NOMO-1 treated with DMSO at 0.1 percent for 48 hours (cell line): ENCODE measurements around the gene ATP5MG.

Experiments
- DNase-seq: peaks from one replicate; lab custom pipeline; 2025; ENCODE audit not compliant: unreplicated experiment; lab: John Stamatoyannopoulos, UW

The ATP5MG gene

GRCh38 chr11:118441770-118442275 is 40.4 kb downstream of the ATP5MG start:
- no peak for DNase-seq

- DNase-seq: no peak
These were observed 40.9 kb downstream of the ATP5MG start for GRCh38 chr11:118442301-118442700.

GRCh38 chr11:118442908-118443589 is 41.6 kb downstream of the ATP5MG start:
- DNase-seq: no peak

GRCh38 chr11:118443590-118444218 is 42.3 kb downstream of the ATP5MG start:
- no peak for DNase-seq

- no peak for DNase-seq
These were observed 46.0 kb downstream of the ATP5MG start for GRCh38 chr11:118447423-118447822.

GRCh38 chr11:118448294-118448693 is 46.9 kb downstream of the ATP5MG start:
- no peak for DNase-seq

GRCh38 chr11:118449316-118449918 is 48.0 kb downstream of the ATP5MG start:
- no peak for DNase-seq

- DNase-seq: no peak
These were observed 49.0 kb downstream of the ATP5MG start for GRCh38 chr11:118450451-118450850.
